Caki2 (cell line): Measurements from ENCODE around the gene LYPD6B. TPM values are rescaled to one million over a fixed set of nuclear protein-coding genes. Genes with fewer than 3 reads are reported as not detected.

Source experiments
- total RNA-seq: library from RNA; depleted of rRNA; stranded (reverse); fragments of >200 nt; shearing (Covaris generic); gene quantifications from 2 replicates; pipeline ENCODE4 v1.2.3, GENCODE V29; 2014; ENCODE audit warnings: low replicate concordance; rRNA removed

LYPD6B gene
- total RNA-seq, 1 experiment from 2014 or later, result not detected

Other genes starting within 250 kb of the LYPD6B start
- not detected in 2 replicates for gene KIF5C, start 163.5 kb upstream of the LYPD6B start, total RNA-seq